HepG2 (cell line): Measurements from ENCODE around the gene FAM3B. TPM values are rescaled to one million over a fixed set of nuclear protein-coding genes. Genes with fewer than 3 reads are reported as not detected.
A peak's percentile ranks its signal among the peaks of the same experiment; 100 is the strongest.

Experiments used
- ARNT ChIP-seq: fragments of 450-650 bp; IDR thresholded peaks from 2 replicates; pipeline ENCODE4 v1.6.1; 2017
- BHLHE40 ChIP-seq: IDR thresholded peaks from 2 replicates; pipeline ENCODE4 v1.6.1; 2011; ENCODE audit warnings: low read length, improper control_type of control experiment
- HMG20A ChIP-seq: IDR thresholded peaks from 2 replicates; pipeline ENCODE4 v1.6.1; 2016; ENCODE audit warnings: borderline replicate concordance
- MED1 ChIP-seq: sonication (generic); formaldehyde crosslinking; IDR thresholded peaks from 2 replicates; pipeline ENCODE4 v1.4.0; 2020; ENCODE audit warnings: missing genetic modification reagents
- POLR2AphosphoS5 ChIP-seq: IDR thresholded peaks from 2 replicates; pipeline ENCODE4 v1.6.1; 2012; ENCODE audit warnings: low read depth, low read length
- SALL1 ChIP-seq: sonication (generic); formaldehyde crosslinking; IDR thresholded peaks from 2 replicates; pipeline ENCODE4 v1.8.0; 2022; ENCODE audit warnings: mild to moderate bottlenecking, missing genetic modification reagents
- ZNF513 ChIP-seq: sonication (generic); formaldehyde crosslinking; conservative IDR thresholded peaks from 2 replicates; pipeline ENCODE4 v1.5.0; 2020; ENCODE audit warnings: missing genetic modification reagents
- ZNF761 ChIP-seq: sonication (generic); formaldehyde crosslinking; conservative IDR thresholded peaks from 2 replicates; pipeline ENCODE4 v1.4.0; 2020; ENCODE audit warnings: mild to moderate bottlenecking, missing genetic modification reagents
- polyA plus RNA-seq, 8 experiments: library from polyadenylated mRNA; depleted of rRNA in 3 of 8; stranded (reverse) in 7 of 8; unstranded in 1 of 8; fragments of >200 nt; fragmentation: Illumina TruSeq in 4 of 8; extraction: Trizol in 4 of 8; gene quantifications; 2 replicates each; pipeline versions ENCODE4 v1.2.1 to v1.2.3, GENCODE V29; 2011 to 2016; ENCODE audit warnings: low read depth in 4 of 8, missing spikeins in 1 of 8, mixed read lengths in 1 of 8; ENCODE audit not compliant: insufficient read depth in 1 of 8
- total RNA-seq, 5 experiments: library from RNA; depleted of rRNA; stranded (reverse); fragments of >200 nt; fragmentation: Illumina TruSeq; extraction: Trizol; gene quantifications; 2 replicates each; pipeline ENCODE4 v1.2.3, GENCODE V29; 2016; ENCODE audit warnings: low read depth in 1 of 5
- TF ChIP-seq, protein P1 (sequence below): sonication (generic); formaldehyde crosslinking; IDR thresholded peaks from 2 replicates; pipeline ENCODE4 v1.4.0; 2020; ENCODE audit warnings: mild to moderate bottlenecking, missing genetic modification reagents, borderline replicate concordance
- TF ChIP-seq, protein P2 (sequence below): sonication (generic); formaldehyde crosslinking; IDR thresholded peaks from 2 replicates; pipeline ENCODE4 v1.5.1; 2020; ENCODE audit warnings: mild to moderate bottlenecking, missing genetic modification reagents, moderate library complexity
- TF ChIP-seq, protein P3 (sequence below): sonication (generic); formaldehyde crosslinking; IDR thresholded peaks from 2 replicates; pipeline ENCODE4 v1.4.0; 2020; ENCODE audit warnings: missing genetic modification reagents

FAM3B gene
- total and polyA plus RNA-seq, 2 of the 13 experiments (the other 11 are each of a cell fraction or from before 2014, with no cell fraction given): 46.5 to 62.0 TPM

GRCh38 chr21:41361786-41362604 lies 45.4 kb downstream of the FAM3B start, which contains the start of gene MX2 (continued):
- TF ChIP-seq, protein P1, sequence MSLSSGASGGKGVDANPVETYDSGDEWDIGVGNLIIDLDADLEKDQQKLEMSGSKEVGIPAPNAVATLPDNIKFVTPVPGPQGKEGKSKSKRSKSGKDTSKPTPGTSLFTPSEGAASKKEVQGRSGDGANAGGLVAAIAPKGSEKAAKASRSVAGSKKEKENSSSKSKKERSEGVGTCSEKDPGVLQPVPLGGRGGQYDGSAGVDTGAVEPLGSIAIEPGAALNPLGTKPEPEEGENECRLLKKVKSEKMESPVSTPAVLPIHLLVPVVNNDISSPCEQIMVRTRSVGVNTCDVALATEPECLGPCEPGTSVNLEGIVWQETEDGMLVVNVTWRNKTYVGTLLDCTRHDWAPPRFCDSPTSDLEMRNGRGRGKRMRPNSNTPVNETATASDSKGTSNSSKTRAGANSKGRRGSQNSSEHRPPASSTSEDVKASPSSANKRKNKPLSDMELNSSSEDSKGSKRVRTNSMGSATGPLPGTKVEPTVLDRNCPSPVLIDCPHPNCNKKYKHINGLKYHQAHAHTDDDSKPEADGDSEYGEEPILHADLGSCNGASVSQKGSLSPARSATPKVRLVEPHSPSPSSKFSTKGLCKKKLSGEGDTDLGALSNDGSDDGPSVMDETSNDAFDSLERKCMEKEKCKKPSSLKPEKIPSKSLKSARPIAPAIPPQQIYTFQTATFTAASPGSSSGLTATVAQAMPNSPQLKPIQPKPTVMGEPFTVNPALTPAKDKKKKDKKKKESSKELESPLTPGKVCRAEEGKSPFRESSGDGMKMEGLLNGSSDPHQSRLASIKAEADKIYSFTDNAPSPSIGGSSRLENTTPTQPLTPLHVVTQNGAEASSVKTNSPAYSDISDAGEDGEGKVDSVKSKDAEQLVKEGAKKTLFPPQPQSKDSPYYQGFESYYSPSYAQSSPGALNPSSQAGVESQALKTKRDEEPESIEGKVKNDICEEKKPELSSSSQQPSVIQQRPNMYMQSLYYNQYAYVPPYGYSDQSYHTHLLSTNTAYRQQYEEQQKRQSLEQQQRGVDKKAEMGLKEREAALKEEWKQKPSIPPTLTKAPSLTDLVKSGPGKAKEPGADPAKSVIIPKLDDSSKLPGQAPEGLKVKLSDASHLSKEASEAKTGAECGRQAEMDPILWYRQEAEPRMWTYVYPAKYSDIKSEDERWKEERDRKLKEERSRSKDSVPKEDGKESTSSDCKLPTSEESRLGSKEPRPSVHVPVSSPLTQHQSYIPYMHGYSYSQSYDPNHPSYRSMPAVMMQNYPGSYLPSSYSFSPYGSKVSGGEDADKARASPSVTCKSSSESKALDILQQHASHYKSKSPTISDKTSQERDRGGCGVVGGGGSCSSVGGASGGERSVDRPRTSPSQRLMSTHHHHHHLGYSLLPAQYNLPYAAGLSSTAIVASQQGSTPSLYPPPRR (CRISPR knock-in tag): no peak
- TF ChIP-seq POLR2AphosphoS5 (no peak), MED1 (CRISPR knock-in tag) (no peak), BHLHE40 (peak; percentile 54; the same call in 1 of the 2 replicates), ZNF513 (CRISPR knock-in tag) (no peak), HMG20A (CRISPR knock-in tag) (no peak), ZNF761 (no peak), SALL1 (0 out of 2 replicates have a peak, but pooled peaks have one; percentile 27), ARNT (no peak)
- TF ChIP-seq, protein P2, sequence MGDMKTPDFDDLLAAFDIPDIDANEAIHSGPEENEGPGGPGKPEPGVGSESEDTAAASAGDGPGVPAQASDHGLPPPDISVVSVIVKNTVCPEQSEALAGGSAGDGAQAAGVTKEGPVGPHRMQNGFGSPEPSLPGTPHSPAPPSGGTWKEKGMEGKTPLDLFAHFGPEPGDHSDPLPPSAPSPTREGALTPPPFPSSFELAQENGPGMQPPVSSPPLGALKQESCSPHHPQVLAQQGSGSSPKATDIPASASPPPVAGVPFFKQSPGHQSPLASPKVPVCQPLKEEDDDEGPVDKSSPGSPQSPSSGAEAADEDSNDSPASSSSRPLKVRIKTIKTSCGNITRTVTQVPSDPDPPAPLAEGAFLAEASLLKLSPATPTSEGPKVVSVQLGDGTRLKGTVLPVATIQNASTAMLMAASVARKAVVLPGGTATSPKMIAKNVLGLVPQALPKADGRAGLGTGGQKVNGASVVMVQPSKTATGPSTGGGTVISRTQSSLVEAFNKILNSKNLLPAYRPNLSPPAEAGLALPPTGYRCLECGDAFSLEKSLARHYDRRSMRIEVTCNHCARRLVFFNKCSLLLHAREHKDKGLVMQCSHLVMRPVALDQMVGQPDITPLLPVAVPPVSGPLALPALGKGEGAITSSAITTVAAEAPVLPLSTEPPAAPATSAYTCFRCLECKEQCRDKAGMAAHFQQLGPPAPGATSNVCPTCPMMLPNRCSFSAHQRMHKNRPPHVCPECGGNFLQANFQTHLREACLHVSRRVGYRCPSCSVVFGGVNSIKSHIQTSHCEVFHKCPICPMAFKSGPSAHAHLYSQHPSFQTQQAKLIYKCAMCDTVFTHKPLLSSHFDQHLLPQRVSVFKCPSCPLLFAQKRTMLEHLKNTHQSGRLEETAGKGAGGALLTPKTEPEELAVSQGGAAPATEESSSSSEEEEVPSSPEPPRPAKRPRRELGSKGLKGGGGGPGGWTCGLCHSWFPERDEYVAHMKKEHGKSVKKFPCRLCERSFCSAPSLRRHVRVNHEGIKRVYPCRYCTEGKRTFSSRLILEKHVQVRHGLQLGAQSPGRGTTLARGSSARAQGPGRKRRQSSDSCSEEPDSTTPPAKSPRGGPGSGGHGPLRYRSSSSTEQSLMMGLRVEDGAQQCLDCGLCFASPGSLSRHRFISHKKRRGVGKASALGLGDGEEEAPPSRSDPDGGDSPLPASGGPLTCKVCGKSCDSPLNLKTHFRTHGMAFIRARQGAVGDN (CRISPR knock-in tag): peak; percentile 24; the same call in 1 of the 2 replicates
- TF ChIP-seq, protein P3, sequence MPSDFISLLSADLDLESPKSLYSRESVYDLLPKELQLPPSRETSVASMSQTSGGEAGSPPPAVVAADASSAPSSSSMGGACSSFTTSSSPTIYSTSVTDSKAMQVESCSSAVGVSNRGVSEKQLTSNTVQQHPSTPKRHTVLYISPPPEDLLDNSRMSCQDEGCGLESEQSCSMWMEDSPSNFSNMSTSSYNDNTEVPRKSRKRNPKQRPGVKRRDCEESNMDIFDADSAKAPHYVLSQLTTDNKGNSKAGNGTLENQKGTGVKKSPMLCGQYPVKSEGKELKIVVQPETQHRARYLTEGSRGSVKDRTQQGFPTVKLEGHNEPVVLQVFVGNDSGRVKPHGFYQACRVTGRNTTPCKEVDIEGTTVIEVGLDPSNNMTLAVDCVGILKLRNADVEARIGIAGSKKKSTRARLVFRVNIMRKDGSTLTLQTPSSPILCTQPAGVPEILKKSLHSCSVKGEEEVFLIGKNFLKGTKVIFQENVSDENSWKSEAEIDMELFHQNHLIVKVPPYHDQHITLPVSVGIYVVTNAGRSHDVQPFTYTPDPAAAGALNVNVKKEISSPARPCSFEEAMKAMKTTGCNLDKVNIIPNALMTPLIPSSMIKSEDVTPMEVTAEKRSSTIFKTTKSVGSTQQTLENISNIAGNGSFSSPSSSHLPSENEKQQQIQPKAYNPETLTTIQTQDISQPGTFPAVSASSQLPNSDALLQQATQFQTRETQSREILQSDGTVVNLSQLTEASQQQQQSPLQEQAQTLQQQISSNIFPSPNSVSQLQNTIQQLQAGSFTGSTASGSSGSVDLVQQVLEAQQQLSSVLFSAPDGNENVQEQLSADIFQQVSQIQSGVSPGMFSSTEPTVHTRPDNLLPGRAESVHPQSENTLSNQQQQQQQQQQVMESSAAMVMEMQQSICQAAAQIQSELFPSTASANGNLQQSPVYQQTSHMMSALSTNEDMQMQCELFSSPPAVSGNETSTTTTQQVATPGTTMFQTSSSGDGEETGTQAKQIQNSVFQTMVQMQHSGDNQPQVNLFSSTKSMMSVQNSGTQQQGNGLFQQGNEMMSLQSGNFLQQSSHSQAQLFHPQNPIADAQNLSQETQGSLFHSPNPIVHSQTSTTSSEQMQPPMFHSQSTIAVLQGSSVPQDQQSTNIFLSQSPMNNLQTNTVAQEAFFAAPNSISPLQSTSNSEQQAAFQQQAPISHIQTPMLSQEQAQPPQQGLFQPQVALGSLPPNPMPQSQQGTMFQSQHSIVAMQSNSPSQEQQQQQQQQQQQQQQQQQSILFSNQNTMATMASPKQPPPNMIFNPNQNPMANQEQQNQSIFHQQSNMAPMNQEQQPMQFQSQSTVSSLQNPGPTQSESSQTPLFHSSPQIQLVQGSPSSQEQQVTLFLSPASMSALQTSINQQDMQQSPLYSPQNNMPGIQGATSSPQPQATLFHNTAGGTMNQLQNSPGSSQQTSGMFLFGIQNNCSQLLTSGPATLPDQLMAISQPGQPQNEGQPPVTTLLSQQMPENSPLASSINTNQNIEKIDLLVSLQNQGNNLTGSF (CRISPR knock-in tag): no peak
